Heart right ventricle (tissue), 16 donors: ENCODE measurements around the gene IPO7. TPM values are rescaled to one million over a fixed set of nuclear protein-coding genes. Genes with fewer than 3 reads are reported as not detected.

ENCODE experiments used
- ATAC-seq, 8 donors: fragments of 200-7000 bp; cut with Tn5 transposase; one replicate each; pipeline ENCODE4 v1.9.1; 2020; ENCODE audit warnings: mild to moderate bottlenecking in 8 of 8, moderate library complexity in 8 of 8, moderate number of reproducible peaks in 1 of 8
- DNase-seq, 2 donors: peaks; one replicate each; pipeline ENCODE4 v3.0.0-alpha.2; 2020
- H3K27ac ChIP-seq, 10 donors: fragments of 200-600 bp; sonication (generic) in 2 of 10; one replicate each; pipeline versions ENCODE4 v1.5.0 to v1.8.0; 2020 to 2022; ENCODE audit warnings: mild to moderate bottlenecking in 3 of 10
- H3K27me3 ChIP-seq, 7 donors: fragments of 200-600 bp; one replicate each; pipeline ENCODE4 v1.8.0; 2021 to 2022; ENCODE audit warnings: mild to moderate bottlenecking in 2 of 7
- H3K36me3 ChIP-seq, 9 donors: fragments of 200-600 bp; sonication (generic) in 1 of 9; one replicate each; pipeline versions ENCODE4 v1.5.0 to v1.8.0; 2020 to 2022; ENCODE audit warnings: mild to moderate bottlenecking in 2 of 9
- H3K4me1 ChIP-seq, 9 donors: fragments of 200-600 bp; sonication (generic) in 1 of 9; one replicate each; pipeline versions ENCODE4 v1.5.0 to v1.8.0; 2020 to 2022; ENCODE audit warnings: mild to moderate bottlenecking in 4 of 9
- H3K4me3 ChIP-seq, 10 donors: fragments of 200-600 bp; sonication (generic) in 2 of 10; one replicate each; pipeline versions ENCODE4 v1.5.0 to v1.8.0; 2020 to 2022; ENCODE audit warnings: mild to moderate bottlenecking in 7 of 10, moderate library complexity in 2 of 10
- H3K9me3 ChIP-seq, 11 donors: fragments of 200-600 bp in 10 of 11; sonication (generic) in 2 of 11; one replicate each; pipeline versions ENCODE4 v1.5.0 to v1.8.0; 2013 to 2022; ENCODE audit warnings: mild to moderate bottlenecking in 2 of 11, control low read depth in 1 of 11, moderate library complexity in 1 of 11
- WGBS, 2 donors: extraction: QIAGEN DNeasy Blood & Tissue Kit; methylation state at CpG; one replicate each; pipeline ENCODE4 v1.1.7; 2013; ENCODE audit warnings: inconsistent platforms in 1 of 2; 5-methylcytosine and 5-hydroxymethylcytosine counted together
- intact Hi-C, 10 donors: fragments of 100-400 bp; cut with DNase I; formaldehyde crosslinking; loops; one replicate each; pipeline versions ENCODE4 v1.11.1 to v1.14.2; 2022
- polyA plus RNA-seq, 2 donors: library from polyadenylated mRNA; stranded (reverse); fragments of 200-250 nt; gene quantifications; one replicate each; pipeline ENCODE4 v1.2.3, GENCODE V29; 2013
- total RNA-seq, 10 donors: library from RNA; stranded (reverse); fragmentation: NEBNext Ultra II Directional in 3 of 10; extraction: Animal tissue kit (Norgen Biotek cat#: 25700) in 3 of 10; gene quantifications; one replicate each; pipeline versions ENCODE4 v1.2.1 to v1.2.4, GENCODE V29; 2021 to 2023
- TF ChIP-seq, protein P1 (sequence below), 9 donors: fragments of 200-600 bp; sonication (generic) in 2 of 9; IDR thresholded peaks; one replicate each; pipeline versions ENCODE4 v1.5.0 to v1.8.0; 2021 to 2022; ENCODE audit warnings: antibody characterized with exemption in 9 of 9, mild to moderate bottlenecking in 5 of 9, moderate library complexity in 1 of 9
- donor health status: Arrhythmogenic right ventricular cardiomyopathy.
- donor health status: ischemic (EF 13 %, LVEDD 7.1; RV severe dilation, severe dysfunction).
- donor health status: healthy with polysubstance abuse.
- donor health status: DM: no; HTN: yes; CAD: no.
- donor health status: DM: no; HTN: no; CAD: no.
- donor health status: ischemic (EF 25% LVEDD 6.9; RV normal size, moderate dysfunction).
- donor health status: ischemic (EF 25% LVEDD 5.7; RV mildly dilated, moderate dysfunction).
- donor health status: healthy.
- donor health status: DM: yes; HTN: yes; CAD: no.
- donor health status: Ischemic cardiomyopathy.
- donor health status: ischemic (EF 35%, LVEDD 5.7; RV mildly dilated, moderate dysfunction).
- donor health status: nonischemic (EF 11% LVEDD 7.7; RV severe dilation, severe dysfunction).
- donor health status: DM: yes; HTN: yes; CAD: no.
- donor health status: PGD.
- donor health status: ischemic (EF 29% LVEDD 5.4; RV normal size, mild dysfunction).
- donor health status: nonischemic (EF 23%, LVEDD 6.1; RV moderate dilation, normal function).

The IPO7 gene
- total and polyA plus RNA-seq, 12 donors, result 24.1 to 169 (median 139) TPM

DNA sequence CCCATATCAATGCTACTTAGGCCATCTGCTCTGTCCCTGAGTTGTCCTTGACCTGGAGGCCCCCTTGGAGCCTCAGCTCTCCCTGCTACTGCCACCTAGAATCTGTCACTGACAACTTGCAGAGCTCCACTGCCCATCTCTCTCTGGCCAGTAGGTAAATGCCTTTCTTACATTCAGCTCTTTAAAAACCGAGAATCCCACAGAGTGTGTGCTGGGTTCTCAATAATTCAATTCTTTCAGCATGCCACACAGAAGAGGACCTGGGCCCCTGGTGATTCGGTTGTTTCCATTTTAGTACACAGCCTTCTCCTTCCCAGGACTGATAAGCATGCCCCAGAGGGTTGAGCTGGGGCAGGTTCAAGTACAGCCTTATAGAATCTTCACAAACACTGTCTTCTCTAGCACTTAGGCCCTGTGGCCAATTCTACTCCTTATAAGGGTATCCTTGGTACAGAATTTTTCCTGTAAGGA lies 22.0 kb upstream of the IPO7 start:
- Histone ChIP-seq H3K27me3 (no peaks in the 10 kb centered on the region), H3K4me3 (no peak overlapping the region), H3K27ac (peak overlapping the region in 9 of 10 donors; percentile 94 to 100 (median 98)), H3K36me3 (no peaks in the 10 kb centered on the region), H3K4me1 (peaks cover 0 to 36% (median 15%) of the 10 kb centered on the region in 9 donors), H3K9me3 (no peaks in the 10 kb centered on the region)
- WGBS, 2 donors, result 27 to 49% methylated on average over 2 of the region's 2 CpGs
- TF ChIP-seq, protein P1, sequence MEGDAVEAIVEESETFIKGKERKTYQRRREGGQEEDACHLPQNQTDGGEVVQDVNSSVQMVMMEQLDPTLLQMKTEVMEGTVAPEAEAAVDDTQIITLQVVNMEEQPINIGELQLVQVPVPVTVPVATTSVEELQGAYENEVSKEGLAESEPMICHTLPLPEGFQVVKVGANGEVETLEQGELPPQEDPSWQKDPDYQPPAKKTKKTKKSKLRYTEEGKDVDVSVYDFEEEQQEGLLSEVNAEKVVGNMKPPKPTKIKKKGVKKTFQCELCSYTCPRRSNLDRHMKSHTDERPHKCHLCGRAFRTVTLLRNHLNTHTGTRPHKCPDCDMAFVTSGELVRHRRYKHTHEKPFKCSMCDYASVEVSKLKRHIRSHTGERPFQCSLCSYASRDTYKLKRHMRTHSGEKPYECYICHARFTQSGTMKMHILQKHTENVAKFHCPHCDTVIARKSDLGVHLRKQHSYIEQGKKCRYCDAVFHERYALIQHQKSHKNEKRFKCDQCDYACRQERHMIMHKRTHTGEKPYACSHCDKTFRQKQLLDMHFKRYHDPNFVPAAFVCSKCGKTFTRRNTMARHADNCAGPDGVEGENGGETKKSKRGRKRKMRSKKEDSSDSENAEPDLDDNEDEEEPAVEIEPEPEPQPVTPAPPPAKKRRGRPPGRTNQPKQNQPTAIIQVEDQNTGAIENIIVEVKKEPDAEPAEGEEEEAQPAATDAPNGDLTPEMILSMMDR (IDR thresholded peaks at IDR 0.05), result no peak
- ATAC-seq, result no peak
- intact Hi-C loops, result loop anchor here in 5 of 10 donors (5.0 kb wide), 3 partner anchors 45 to 95 kb away; partner anchors contain the start of genes TMEM41B (in 2 of the 5) and DENND5A (in 1 of the 5)
- no peak for DNase-seq

DNA sequence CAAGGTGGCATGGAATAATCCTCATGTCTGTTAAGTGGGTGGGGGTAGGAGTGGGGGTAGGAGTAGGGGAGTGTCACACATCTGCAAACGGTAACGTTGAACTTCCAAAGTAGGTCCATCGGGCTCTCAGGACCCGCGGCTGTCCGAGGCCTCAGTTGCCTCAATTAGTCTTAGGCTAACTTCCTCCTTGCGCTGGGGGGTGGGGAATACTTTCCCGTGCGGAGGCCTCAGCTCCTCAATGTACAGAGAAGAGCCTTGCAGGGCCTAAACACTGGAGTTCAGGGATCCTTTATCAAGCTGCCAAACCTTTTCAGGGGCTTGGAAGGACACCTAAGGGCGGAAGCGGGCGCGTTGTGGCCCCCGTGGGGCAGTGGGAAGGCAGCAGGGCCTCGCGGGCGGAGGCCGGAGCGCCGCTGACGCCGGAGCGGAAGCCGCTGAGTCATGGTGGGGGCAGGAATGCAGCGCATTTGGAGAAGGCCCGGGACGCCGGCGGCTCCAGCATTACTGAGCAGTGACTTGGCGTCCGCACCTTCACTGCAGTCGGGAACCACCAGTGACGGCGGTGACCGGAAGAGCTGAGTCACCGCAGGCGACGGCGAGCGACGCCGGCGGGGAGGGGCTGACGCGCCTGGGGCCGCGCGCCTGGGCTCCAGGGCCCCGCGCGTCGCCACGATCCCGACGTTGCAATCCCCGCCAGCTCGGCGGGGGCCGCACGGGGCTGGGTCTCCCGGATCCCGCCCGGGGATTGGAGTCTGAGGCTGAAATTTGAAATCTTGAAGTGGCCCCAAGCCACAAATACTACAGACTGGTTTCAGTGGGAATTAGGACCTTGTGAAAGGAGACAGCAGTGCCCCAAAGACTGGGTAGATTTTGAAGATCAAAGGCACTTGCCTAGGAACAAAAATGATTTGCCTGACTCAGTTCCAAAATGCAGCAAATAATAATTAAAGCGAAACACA lies 20.2 kb upstream of the IPO7 start:
- H3K36me3 ChIP-seq, result no peaks in the 10 kb centered on the region
- intact Hi-C loops, result loop anchor here in 6 of 10 donors (1.0 to 5.0 kb wide), 6 partner anchors 21 to 97 kb away; partner anchors contain the start of genes TMEM41B (in 2 of the 6), DENND5A (in 1 of the 6) and IPO7 (in 1 of the 6)
- DNase-seq (peak; percentile 95), ATAC-seq (peak; percentile 97 to 99 (median 98))
- TF ChIP-seq, protein P1 (IDR thresholded peaks at IDR 0.05), result peak in 1 of 9 donors; percentile 36
- H3K27me3 ChIP-seq, result no peaks in the 10 kb centered on the region
- H3K9me3 ChIP-seq, result no peaks in the 10 kb centered on the region
- WGBS, 2 donors, result 4% methylated on average over 64 of the region's 64 CpGs
- peak overlapping the region in 9 of 10 donors; percentile 20 to 58 (median 50) for H3K4me3 ChIP-seq
- H3K4me1 ChIP-seq, result peaks cover 0 to 36% (median 15%) of the 10 kb centered on the region in 9 donors
- peak overlapping the region; percentile 93 to 100 (median 98) for H3K27ac ChIP-seq

DNA sequence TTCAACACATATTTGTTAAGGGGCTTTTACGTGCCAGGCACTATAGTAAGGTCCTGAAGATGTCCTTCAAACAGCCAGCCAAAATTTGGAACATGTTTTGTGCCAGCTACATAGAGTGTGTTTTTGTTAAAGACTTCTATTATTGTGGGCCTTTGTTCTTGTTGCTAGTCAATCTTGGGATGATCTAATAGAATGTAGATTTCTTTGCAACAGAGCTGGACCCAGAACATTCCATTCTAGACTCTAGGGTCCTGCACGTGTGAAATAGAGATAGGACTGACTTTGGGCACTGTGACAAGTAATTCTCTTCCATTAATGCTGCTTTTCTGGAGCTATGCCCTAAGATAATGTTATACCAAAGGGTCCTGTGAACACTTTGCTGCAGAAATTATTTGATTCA lies 16.9 kb upstream of the IPO7 start:
- TF ChIP-seq, protein P1 (IDR thresholded peaks at IDR 0.05), result no peak
- intact Hi-C loops, result no loop called here

DNA sequence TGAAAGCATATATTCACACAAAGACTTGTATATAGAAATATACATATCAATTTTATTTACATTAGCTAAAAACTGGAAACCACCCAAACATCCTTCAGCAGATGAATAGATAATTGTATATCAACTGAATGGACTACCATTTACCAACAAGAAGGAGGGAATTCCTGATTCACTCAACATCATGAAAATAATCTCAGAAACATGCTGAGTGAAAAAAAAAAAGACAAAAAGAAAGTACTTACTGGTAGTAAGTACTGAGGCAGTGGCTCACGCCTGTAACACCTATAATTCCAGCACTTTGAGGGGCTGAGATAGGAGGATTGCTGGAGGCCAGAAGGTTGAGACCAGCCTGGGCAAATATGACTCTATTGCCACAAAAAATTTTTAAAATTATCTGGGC lies 7.4 kb upstream of the IPO7 start:
- 86 to 94% methylated on average over 1 of the region's 1 CpG for WGBS, 2 donors
- peaks cover 0 to 12% (median 3%) of the 10 kb centered on the region in 9 donors for H3K4me1 ChIP-seq
- no peaks in the 10 kb centered on the region for H3K27me3 ChIP-seq
- DNase-seq, result no peak
- no peak overlapping the region for H3K27ac ChIP-seq
- TF ChIP-seq, protein P1 (IDR thresholded peaks at IDR 0.05), result no peak
- H3K4me3 ChIP-seq, result no peak overlapping the region
- no peak for ATAC-seq
- no peaks in the 10 kb centered on the region for H3K9me3 ChIP-seq
- no peaks in the 10 kb centered on the region for H3K36me3 ChIP-seq
- intact Hi-C loops, result no loop called here

More for the DNA sequence above, 16.9 kb upstream of the IPO7 start:
- H3K4me3 ChIP-seq, result no peak overlapping the region
- no peak for DNase-seq
- whole genome bisulfite sequencing, 2 donors, result 25 to 33% methylated on average over 2 of the region's 2 CpGs
- ATAC-seq, result no peak
- no peaks in the 10 kb centered on the region for H3K36me3 ChIP-seq
- no peaks in the 10 kb centered on the region for H3K9me3 ChIP-seq
- H3K27me3 ChIP-seq, result no peaks in the 10 kb centered on the region
- H3K4me1 ChIP-seq, result peaks cover 0 to 23% (median 10%) of the 10 kb centered on the region in 9 donors
- H3K27ac ChIP-seq, result no peak overlapping the region
